ENCODE measurements around the gene ERN2. TPM values are rescaled to one million over a fixed set of nuclear protein-coding genes. Genes with fewer than 3 reads are reported as not detected.

The ERN2 gene
- total RNA-seq, 1 experiment from 2014 or later, result 1.8 TPM

GRCh38 chr16:23728112-23728477 is 15.1 kb upstream of the ERN2 start (continued):
- TF ChIP-seq, protein P1, sequence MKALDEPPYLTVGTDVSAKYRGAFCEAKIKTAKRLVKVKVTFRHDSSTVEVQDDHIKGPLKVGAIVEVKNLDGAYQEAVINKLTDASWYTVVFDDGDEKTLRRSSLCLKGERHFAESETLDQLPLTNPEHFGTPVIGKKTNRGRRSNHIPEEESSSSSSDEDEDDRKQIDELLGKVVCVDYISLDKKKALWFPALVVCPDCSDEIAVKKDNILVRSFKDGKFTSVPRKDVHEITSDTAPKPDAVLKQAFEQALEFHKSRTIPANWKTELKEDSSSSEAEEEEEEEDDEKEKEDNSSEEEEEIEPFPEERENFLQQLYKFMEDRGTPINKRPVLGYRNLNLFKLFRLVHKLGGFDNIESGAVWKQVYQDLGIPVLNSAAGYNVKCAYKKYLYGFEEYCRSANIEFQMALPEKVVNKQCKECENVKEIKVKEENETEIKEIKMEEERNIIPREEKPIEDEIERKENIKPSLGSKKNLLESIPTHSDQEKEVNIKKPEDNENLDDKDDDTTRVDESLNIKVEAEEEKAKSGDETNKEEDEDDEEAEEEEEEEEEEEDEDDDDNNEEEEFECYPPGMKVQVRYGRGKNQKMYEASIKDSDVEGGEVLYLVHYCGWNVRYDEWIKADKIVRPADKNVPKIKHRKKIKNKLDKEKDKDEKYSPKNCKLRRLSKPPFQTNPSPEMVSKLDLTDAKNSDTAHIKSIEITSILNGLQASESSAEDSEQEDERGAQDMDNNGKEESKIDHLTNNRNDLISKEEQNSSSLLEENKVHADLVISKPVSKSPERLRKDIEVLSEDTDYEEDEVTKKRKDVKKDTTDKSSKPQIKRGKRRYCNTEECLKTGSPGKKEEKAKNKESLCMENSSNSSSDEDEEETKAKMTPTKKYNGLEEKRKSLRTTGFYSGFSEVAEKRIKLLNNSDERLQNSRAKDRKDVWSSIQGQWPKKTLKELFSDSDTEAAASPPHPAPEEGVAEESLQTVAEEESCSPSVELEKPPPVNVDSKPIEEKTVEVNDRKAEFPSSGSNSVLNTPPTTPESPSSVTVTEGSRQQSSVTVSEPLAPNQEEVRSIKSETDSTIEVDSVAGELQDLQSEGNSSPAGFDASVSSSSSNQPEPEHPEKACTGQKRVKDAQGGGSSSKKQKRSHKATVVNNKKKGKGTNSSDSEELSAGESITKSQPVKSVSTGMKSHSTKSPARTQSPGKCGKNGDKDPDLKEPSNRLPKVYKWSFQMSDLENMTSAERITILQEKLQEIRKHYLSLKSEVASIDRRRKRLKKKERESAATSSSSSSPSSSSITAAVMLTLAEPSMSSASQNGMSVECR (CRISPR knock-in tag; IDR thresholded peaks at IDR 0.05; ENCODE audit: borderline replicate concordance), result no peak

DNA sequence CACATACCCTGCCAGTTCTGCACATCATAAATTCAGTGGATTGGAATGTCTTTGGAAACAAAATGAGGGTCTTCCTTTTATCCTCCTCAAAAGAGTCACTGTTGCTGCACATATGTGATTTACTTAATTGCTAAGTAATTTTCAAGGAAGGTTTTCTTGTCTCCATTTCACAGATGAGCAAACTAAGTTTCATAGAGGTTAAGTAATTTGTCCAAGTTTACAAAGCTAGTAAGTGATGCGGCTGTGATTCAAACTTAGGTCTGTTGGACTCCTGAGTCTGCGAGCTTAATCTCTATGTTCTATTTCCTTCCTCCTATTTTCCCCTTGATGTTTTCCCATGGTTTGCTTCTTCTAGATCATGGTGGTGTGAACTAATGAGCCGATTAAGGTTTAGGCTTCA is 13.7 kb upstream of the ERN2 start:
- Mint-ChIP-seq H3K27me3 (ENCODE audit: low read depth) (peaks cover 13% of the 10 kb centered on the region), H3K27ac (no peak overlapping the region), H3K36me3 (peaks cover 7% of the 10 kb centered on the region), H3K9me3 (peaks cover 25% of the 10 kb centered on the region), H3K4me1 (peaks cover 14% of the 10 kb centered on the region), H3K4me3 (no peak overlapping the region)
- CTCF ChIA-PET, result interaction anchor here (0.6 to 2.1 kb wide), 2 partner anchors 64 to 130 kb away, joined by 3 to 7 read pairs; partner anchors contain the start of gene NDUFAB1
- POLR2A ChIA-PET, result no interaction called here
- no peak for ATAC-seq
- no peak for DNase-seq (ENCODE audit: low spot score)
- no peak for TF ChIP-seq ELF4 (CRISPR knock-in tag; IDR thresholded peaks at IDR 0.05; ENCODE audit: low read depth)
- no peak for TF ChIP-seq CBFB (CRISPR knock-in tag; IDR thresholded peaks at IDR 0.05; ENCODE audit: low read depth)
- TF ChIP-seq GTF2I (CRISPR knock-in tag; conservative IDR thresholded peaks at IDR 0.05), result no peak
- no peak for TF ChIP-seq ZNF138 (CRISPR knock-in tag; conservative IDR thresholded peaks at IDR 0.05)
- TF ChIP-seq, protein P2, sequence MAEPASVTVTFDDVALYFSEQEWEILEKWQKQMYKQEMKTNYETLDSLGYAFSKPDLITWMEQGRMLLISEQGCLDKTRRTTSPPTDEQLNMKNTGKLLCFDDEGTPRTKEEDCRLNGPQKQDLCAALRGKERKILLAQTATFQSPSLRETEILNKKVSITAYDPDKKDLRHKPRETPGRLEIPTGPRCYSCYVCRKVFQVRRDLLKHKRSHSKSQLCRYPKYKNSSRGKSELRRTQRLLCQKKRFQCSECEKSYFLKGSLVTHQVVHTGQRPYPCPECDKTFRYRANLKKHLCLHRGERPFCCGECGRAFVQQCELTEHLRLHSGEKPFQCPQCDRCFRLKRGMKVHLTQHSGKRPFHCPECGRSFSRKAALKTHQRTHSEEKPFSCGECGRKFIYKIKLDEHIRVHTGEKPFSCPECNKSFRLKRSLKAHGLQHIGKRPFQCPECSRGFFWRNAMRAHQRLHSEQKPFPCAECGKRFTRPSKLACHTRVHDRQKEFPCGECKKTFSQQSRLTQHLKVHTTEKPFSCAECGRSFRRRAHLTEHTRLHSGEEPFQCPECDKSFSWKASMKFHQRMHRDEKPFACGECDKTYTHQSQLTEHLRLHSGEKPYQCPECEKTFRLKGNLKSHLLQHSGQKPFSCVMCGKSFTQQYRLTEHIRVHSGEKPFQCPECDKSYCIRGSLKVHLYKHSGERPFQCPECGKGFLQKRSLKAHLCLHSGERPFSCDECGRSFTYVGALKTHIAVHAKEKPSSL (CRISPR knock-in tag; conservative IDR thresholded peaks at IDR 0.05), result no peak
- TF ChIP-seq IRF1 (CRISPR knock-in tag; IDR thresholded peaks at IDR 0.05), result no peak
- no peak for TF ChIP-seq ATF2 (CRISPR knock-in tag; IDR thresholded peaks at IDR 0.05; ENCODE audit: borderline replicate concordance, low read depth)
- TF ChIP-seq NR2C2 (CRISPR knock-in tag; IDR thresholded peaks at IDR 0.05), result no peak
- no peak for TF ChIP-seq TEAD1 (CRISPR knock-in tag; IDR thresholded peaks at IDR 0.05)
- TF ChIP-seq ZNF671 (CRISPR knock-in tag; IDR thresholded peaks at IDR 0.05), result no peak
- no peak for TF ChIP-seq USF1 (CRISPR knock-in tag; IDR thresholded peaks at IDR 0.05)
- TF ChIP-seq, protein P3, sequence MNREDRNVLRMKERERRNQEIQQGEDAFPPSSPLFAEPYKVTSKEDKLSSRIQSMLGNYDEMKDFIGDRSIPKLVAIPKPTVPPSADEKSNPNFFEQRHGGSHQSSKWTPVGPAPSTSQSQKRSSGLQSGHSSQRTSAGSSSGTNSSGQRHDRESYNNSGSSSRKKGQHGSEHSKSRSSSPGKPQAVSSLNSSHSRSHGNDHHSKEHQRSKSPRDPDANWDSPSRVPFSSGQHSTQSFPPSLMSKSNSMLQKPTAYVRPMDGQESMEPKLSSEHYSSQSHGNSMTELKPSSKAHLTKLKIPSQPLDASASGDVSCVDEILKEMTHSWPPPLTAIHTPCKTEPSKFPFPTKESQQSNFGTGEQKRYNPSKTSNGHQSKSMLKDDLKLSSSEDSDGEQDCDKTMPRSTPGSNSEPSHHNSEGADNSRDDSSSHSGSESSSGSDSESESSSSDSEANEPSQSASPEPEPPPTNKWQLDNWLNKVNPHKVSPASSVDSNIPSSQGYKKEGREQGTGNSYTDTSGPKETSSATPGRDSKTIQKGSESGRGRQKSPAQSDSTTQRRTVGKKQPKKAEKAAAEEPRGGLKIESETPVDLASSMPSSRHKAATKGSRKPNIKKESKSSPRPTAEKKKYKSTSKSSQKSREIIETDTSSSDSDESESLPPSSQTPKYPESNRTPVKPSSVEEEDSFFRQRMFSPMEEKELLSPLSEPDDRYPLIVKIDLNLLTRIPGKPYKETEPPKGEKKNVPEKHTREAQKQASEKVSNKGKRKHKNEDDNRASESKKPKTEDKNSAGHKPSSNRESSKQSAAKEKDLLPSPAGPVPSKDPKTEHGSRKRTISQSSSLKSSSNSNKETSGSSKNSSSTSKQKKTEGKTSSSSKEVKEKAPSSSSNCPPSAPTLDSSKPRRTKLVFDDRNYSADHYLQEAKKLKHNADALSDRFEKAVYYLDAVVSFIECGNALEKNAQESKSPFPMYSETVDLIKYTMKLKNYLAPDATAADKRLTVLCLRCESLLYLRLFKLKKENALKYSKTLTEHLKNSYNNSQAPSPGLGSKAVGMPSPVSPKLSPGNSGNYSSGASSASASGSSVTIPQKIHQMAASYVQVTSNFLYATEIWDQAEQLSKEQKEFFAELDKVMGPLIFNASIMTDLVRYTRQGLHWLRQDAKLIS (CRISPR knock-in tag; IDR thresholded peaks at IDR 0.05; ENCODE audit: borderline replicate concordance), result no peak
- no peak for TF ChIP-seq SMAD4 (CRISPR knock-in tag; IDR thresholded peaks at IDR 0.05)
- no peak for TF ChIP-seq GRHL2 (CRISPR knock-in tag; IDR thresholded peaks at IDR 0.05; ENCODE audit: insufficient replicate concordance, severe bottlenecking)

All from WTC11 (cell line).